ENCODE results near the gene MSI2. TPM values are rescaled to one million over a fixed set of nuclear protein-coding genes. Genes with fewer than 3 reads are reported as not detected.

Gene MSI2
- polyA plus RNA-seq, 4 donors = 85.9 to 104 (median 97.5) TPM

DNA sequence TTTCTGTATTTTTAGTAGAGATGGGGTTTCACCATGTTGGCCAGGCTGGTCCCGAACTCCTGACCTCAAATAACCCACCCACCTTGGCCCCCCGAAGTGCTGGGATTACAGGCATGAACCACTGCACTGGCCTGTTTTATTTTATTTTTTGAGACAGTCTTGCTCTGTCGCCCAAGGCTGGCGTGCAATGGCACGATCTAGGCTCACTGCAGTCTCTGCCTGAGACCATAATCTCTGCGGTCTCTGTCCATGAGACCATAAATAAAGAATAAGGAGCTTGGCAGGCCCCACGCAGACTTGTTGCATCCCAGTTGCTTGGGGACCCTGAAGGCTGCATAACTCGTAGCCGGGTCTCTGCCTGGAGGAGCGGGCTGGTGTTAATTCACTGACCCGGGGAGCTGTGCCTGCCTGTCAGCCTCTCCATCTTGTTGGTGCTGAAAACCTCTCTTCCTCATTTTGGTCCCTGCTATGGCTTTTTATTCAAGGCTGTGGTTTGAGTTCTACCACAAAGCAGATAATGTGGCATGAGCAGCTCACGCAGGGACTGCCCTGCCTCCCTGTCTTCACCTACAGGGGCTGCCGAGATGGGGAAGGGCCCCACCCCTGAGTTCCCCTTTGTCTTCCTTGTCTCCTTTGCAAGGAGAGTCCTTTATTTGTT, 82.1 kb downstream of the MSI2 start:
- DNase-seq (ENCODE audit: low read depth in 4 of 4, low spot score in 2 of 4) = no peak

DNA sequence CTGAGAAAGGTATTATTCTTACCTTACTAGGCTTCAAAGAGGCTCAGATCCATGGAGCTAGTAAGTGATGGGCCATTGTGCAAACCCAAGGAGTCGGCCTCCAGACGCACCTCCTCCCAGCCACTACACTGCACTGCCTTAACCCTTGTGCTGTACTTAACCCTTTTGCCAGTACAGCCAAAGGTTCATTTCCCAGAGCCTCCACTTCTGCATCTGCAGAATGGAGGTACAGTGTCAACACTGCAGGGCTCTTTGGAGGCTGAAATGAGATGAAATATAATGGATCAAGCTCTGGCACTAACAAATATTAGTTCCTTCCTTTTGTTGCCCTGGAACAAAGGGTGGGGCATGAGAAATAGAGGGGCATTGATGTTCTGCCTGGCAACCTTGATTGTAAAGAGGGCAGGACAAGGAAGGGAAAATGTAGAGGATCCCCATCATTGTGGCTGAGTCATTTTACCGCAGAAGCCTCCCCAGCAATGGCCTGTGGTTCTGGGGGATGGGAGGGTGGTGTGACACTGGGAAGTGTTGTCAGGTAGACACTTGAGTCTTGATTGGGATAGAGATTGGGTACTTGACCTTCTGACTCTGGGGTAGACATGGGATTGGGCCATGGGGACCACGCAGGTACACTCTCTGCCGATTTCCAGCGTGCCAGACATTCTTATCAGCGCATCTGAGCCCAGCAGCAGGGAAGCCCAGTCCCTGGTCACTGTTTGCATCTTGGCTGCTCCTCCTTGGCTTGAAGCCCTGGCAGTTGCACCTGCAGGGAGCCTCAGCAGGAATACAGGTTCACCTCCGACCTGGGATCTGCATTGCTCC, 84.0 kb downstream of the MSI2 start:
- no peak for DNase-seq (ENCODE audit: low read depth in 4 of 4, low spot score in 2 of 4)

DNA sequence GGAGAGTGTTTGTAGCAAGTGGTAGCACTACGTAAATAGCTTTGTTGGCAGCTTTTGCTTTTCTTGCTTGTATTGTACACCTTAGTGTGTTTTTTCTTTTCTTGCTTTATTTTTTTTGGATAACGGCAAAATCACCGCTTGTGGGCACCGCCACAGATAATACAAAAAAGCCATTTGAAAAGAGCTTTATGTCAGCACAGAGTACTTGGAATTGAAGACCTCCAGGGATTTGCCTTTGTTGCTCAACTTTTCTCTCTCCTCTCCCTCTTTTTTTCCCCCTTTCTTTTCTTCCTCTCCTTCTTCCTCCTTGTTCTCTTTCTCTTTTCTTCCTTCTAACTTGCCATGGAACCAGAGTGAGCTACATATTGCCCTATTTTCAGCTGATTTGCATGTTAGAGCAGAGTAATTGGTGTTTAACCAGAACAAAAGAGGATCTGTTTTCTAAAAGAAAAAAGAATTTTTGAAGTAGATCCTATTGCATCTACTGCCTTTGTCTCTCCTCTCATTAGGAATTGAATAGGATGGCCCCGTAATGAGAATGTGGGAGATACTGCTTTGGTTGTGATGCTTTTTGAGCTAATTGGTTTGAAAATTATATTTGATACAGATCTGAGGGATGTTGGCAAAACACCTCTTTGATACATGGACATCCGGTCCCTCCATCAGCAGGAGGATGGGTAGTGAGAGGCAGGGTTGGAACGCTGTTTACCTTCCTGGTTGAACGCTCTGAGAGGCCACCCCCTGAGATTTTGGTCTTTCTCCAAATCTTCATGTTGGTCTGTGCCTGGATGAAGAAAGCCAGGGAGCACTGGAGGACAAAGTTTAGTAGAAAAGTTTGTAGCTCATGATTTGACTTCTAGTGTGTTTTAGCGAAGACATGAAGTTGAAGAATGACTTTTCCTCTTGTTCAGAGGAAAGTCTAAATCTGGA, 85.6 kb downstream of the MSI2 start:
- no peak for DNase-seq (ENCODE audit: low read depth in 4 of 4, low spot score in 2 of 4)

DNA sequence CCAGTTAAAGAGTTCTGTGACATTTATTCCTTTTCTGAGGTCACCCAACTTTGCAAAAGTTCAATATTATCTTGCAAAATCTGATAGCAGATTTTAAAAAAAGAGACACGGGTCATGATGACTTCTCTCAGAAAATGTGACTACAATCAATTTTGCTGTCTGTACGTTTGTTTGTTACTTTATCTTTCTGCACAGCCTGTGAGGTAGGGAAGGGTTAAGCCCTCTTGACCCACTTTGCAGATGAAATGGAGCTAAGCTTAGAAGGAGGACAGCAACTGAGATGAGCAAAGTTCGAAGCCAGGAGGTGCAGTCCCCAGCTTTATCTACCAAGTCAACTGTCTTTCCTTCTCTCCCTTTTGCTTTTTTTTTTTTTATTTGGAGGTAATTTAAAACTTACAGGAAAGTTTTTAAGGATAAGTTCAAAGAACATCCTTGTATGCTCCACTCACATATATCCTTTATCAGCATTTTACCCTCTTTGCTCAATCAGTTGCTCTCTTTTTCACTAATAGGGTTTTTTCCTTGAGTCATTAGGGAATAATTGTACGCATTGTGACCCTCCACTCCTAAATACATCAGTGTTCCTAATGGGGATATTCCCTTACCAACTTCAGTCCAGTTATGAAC, 86.8 kb downstream of the MSI2 start:
- DNase-seq (ENCODE audit: low read depth in 4 of 4, low spot score in 2 of 4) = no peak

DNA sequence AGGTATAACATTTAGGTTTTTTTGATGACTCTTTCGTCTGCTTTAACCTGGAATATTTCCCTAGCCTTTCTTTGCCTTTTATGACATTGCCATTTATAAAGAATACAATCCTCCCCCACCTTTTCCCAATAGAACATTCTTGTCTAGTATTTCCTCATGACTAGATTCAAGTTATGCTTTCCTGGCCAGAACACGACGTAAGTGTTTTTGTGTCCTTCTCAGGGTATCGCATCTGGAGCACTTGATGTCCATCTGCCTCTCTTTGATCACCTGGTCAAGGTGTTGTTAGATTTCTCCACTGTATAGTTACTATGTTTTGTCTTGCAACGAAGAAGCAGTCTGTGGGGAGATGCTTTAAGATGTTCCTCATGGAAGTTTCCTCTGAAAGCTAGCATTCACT, 87.4 kb downstream of the MSI2 start:
- no peak for DNase-seq (ENCODE audit: low read depth in 4 of 4, low spot score in 2 of 4)

DNA sequence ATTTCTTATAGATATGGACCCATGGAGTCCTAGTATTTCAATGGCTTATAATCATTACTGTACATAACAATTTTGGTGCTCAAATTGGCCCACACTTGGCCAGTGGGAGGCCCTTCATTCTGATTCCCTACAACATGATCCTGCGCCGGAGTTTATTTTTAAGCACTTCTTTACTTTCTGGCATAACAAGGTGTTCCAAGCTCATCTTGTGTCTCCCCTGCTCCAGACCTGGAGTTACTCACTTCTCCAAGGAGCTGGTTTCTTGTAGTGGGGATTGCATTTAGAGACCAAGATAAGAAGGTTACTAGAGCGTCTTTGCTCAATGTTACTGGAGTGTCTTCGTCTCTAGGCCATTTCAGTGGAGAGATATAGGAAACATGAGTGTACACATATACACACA, 87.9 kb downstream of the MSI2 start:
- DNase-seq (ENCODE audit: low read depth in 4 of 4, low spot score in 2 of 4) = no peak

DNA sequence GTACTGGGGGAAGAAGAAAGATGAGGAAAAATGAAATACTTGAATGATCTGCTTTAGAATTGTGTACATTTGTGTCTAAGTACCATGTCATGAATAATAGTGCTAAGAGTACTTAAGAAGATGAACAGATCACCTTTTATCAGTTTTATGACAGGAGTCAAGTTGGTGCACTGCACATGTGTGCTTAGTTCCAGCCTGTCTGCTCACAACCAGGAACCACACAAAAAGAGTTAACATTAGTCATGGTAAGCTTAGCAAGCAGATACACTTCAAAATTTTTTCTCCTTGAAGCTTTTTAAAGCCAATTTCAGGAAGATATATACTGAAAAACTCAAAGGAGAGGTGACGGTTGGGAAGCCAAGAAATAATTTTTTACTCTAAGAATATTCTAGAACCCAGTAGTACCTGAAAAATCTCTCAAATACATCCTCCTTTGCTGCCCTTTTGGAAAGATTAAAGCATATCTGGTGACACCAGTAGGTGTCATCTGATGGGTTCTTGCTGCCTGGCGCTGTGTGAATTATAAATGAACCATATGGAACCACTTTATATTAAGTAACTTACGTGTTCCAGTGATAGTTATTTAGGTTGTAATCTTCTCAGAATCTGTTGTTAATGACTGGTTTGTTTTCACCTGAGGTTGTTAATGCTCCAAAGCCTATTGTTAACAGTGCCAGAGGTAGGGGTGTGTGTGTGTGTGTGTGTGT, 93.4 kb downstream of the MSI2 start:
- DNase-seq (ENCODE audit: low read depth in 4 of 4, low spot score in 2 of 4) = no peak

DNA sequence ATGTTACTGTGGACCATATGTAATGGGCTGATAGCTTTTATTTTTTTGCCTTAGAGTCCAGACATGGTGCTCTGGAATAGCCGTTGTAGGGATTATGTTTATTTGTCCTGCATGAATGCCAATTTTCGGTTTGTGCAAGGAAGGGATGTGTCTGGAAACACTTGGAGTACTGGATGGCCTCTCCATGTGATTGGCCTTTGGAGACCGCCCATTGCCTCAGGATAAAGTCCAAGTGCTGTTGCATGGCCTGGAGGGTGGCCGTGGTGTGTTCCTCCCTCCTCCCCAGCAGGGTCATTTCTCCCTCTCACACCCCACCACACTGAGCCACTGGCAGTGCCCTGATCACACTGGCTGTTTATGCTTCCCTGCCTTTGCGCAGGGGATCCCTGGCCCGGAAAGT, 93.9 kb downstream of the MSI2 start:
- no peak for DNase-seq (ENCODE audit: low read depth in 4 of 4, low spot score in 2 of 4)

DNA sequence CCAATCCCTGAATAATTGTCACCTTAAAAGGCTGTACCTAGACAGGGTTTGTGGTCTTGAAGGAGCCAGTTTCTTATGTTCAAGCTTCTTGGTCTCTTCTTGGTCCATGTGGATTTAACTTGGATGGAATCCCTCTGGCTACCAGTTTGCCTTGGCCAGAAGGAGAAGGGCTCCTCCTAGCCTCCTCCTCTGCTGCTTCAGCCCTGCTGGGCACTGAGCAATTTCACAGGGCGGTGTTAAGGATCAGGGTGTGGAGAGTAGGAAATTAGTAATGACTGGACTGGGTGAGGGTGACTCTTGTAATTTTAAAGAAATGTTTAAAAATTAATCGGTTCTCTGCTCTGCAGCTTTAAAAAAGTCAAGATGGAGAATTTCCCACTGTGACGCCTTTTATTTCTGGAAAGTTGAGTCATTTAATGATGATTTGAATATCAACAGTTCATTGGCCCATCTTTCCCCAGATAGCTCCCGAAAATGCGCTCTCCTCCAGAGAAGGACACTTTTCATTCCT, 96.4 kb downstream of the MSI2 start:
- no peak for DNase-seq (ENCODE audit: low read depth in 4 of 4, low spot score in 2 of 4)

DNA sequence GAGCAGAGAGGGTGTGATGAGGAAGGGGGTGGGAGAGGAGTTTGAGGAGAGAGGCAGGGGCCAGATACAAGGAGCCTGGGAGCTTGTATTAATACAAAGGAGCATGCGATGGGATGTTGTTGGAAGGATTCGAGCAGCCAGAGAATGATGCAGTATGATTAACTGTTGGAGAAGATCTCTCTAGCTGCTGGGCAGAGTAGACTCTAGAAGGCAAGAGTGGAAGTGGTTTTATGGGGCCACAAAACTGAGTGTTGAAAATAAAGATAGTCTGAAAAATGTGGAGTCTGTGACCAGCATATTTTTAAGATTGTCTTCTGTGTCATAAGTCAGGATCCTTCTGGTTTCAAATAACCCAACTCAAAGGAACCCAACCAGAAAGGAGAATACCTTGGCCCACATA, 98.3 kb downstream of the MSI2 start:
- no peak for DNase-seq (ENCODE audit: low read depth in 4 of 4, low spot score in 2 of 4)

DNA sequence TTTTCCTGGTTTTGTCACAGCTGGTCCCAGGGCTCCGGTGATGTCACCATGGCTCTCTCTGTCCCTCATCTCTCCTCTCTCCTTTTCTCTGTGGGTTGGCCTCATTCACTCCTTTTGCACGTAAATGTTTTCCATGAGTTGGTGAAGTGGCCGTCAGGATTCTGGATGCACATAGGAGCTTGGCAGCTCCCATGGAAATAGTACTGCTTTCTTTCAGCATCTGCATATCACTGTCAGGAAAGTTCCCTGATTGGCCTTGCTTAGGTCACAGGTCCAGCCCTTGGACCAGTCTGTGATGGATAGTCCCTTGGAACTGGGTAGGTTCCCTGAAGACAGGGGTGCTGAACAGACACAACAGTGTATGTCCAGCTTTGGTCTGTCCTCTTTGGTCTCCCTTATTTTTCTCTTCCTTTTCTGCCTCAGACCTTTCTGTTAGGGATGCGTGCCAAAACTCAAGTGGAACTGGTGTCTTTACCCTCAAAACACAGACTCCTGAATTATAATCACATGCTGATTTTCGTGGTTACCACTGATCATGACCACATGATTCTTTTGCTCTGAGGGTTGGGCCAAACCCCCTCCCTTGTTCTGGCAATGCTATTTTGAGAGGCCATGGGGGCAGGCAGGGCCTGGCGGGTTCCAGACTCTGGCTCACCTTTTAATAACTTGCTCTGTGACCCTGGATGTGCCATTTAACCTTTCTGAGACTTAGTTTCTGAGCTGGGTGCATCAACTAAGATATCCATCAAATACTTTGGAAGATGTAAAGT, 99.0 kb downstream of the MSI2 start:
- no peak for DNase-seq (ENCODE audit: low read depth in 4 of 4, low spot score in 2 of 4)

DNA sequence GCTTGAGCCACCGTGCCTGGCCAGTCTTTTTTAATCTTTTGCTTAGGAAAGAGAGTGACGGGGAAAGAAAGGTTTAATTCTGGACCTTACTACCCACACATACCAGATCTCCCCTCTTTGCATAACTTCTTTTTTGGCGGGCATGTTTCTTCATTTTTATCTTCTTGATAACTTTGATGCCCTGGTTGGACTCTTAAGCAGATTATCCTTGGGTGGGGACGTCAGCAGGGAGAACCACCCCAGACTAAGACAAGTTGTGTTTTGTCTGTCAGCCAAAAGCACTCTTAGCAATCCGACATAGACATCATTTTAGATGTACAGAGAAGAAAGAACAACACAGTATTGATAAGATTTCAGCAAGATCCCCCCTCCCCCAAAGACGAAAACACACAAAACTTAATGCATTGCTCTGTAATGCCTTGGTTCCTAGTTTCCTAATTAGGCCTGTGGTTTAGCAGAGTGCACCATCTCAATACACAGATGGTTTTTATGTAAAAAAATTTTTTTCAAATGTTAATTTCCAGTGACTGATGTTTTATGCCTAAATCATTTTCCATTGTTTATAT, 99.9 kb downstream of the MSI2 start:
- no peak for DNase-seq (ENCODE audit: low read depth in 4 of 4, low spot score in 2 of 4)

DNA sequence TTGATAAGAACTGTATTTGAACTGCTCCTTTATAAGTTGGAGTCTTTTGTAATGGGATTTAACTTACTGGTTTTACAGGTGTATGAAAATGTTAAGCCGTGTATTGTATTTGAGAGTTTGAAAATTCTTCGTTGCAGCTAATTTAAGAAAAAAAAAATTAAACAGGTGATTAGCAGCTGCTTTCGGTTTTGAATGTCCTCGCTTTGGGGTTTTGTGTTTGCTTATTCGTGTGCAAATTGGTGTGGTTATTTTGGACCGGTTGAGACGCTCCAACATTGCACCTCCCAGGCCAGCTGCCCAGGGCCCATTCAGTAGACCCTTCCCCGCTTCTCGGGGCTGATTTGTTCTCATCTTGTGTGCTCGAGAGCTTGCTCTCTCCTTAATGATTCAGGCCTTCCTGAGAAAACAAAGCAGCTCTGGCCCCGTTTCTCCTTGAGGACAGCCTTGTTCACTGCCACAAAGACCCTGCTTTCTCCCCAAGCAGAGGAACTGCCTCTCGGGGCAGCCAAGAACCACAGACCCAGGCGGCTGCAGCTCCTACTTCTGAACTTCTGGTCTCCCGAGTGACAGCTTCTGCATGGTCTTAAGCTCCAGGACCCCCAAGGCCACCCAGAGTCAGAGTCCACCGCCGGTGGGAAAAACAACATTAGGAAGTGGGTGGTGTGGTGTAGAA, 100.5 kb downstream of the MSI2 start:
- DNase-seq (ENCODE audit: low read depth in 4 of 4, low spot score in 2 of 4) = no peak

DNA sequence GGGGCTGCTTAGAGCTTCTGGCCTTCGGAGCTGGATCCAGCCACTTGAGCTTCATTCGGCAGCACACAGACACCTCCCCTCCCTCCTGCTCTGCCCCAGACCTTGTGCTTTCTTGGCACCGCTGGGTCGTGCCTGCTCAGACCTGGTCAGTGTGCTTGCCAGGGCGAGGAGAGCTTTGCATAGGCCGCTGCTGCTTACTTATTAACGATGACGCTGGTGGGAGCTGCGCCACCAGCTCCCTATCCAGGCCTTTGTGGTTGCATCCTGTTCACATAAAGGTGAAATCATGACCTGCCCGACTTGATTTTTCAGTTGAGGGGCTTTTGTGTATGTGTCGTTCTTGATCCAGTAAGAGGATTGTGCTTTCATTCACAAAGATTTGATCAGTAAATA, 101.1 kb downstream of the MSI2 start:
- no peak for DNase-seq (ENCODE audit: low read depth in 4 of 4, low spot score in 2 of 4)

DNA sequence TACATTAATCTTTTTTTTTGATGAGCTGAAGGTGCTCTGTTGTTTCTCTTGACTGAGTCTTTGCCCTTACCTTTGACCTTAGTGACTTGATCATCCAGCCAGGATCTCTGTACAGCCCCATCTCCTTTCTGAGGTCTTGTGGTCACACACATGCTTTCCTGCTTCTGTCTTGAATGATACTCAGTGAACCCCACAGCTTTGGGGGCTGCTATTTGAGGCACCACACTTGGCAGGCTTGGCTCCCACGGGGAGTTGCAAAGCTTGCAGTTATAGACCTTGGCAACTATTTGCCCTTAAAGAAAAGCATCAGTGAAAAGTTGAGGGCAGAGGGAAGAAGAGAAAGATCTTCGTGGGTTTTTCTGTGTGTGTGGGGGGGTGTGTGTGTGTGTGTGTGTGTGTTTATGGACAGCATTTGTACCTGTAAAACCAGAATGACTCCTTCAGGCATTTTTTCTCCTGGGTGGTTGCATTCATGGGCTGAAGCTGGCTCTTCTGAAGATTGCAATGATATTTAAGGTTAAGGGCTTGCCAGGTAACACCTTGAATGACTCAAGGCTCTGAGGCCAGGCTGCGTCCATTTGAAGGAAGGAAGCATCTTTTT, 101.6 kb downstream of the MSI2 start:
- no peak for DNase-seq (ENCODE audit: low read depth in 4 of 4, low spot score in 2 of 4)

DNA sequence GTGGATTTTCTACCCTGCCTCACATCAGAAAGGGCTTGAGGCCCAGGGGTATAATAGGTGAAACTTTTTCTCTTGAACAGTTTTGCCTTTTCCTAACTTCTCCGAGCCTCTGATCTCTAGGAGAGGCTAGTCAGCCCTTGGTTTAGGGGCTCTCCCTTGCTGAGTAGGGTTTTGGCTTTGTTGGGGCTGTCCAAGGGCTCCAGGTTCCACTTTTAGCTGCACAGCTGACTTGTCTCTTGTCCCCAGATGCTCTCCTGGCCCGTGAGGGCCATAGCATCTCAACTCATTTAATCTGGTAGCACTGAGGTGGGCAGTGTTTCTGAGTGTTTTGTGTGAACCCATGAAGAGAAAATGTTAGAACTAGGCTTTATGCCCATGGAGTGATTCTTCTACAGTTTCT, 103.9 kb downstream of the MSI2 start:
- no peak for DNase-seq (ENCODE audit: low read depth in 4 of 4, low spot score in 2 of 4)

DNA sequence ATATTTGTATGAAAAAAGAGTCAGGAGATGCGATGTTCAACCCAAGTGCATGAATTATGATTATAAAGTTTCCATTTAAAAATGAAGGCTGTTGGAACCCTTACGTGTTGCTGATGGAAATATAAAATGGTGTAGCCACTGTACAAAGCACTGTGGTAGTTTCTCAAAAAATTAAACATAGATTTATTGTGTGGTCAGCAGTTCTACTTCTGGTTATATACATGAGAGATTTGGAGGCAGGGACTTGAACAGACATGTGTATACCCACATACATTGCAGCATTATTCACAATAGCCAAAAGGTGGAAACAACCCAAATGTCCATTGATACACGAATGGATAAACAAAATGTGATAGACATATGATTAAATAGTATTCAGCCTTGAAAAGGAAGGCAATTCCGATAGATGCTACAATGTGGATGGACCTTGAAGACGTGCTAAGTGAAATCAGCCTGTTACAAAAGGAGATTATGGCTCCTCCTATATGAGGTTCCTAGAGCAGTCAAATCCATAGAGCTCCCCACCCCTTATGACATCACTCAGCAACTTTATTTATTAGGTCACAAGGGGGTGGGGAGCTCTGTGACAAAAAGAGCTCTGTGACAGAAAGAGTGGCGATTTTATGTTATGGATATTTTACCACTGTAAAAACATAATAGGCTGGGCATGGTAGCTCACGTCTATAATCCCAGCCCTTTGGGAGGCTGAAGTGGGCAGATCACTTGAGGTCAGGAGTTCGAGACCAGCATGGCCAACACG, 106.7 kb downstream of the MSI2 start:
- no peak for DNase-seq (ENCODE audit: low read depth in 4 of 4, low spot score in 2 of 4)

Measured in left renal cortex interstitium (tissue), 4 donors.